A549 (cell line): Measurements from ENCODE around the gene SLC9A9. TPM values are rescaled to one million over a fixed set of nuclear protein-coding genes. Genes with fewer than 3 reads are reported as not detected.
"Not testable (repeated sequence)": the region's sequence is repeated elsewhere in the genome, so short reads cannot be mapped to it uniquely, and the experiment has no call there.

Experiments used
- ATAC-seq, 2 experiments: fragments of 200-7000 bp in 1 of 2; fragments of >200 bp in 1 of 2; cut with Nextera tagmentation in 1 of 2; cut with Tn5 transposase in 1 of 2; 3 replicates each; pipeline versions ENCODE4 v1.8.0 to v1.9.1; 2018 to 2020; ENCODE audit warnings: mild to moderate bottlenecking in 1 of 2, moderate library complexity in 1 of 2
- CTCF ChIA-PET: fragments of 300-600 bp; sonication (Branson Sonifier 250); formaldehyde crosslinking; extraction: SDS; loops from one replicate; lab custom pipeline; 2021; ENCODE audit warnings: antibody characterized with exemption, inconsistent platforms; lab: Yijun Ruan, JAX
- POLR2A ChIA-PET: fragments of 350-600 bp; formaldehyde crosslinking; extraction: SDS; loops from one replicate; lab custom pipeline; 2021; ENCODE audit warnings: antibody characterized with exemption, inconsistent platforms; lab: Yijun Ruan, JAX
- DNase-seq, 2 experiments: peaks; one replicate each; pipeline versions ENCODE4 v3.0.0 to v3.0.0-alpha.2; 2011 to 2016; ENCODE audit warnings: low read depth in 1 of 2, low spot score in 1 of 2
- FAIRE-seq: peaks from 2 replicates; lab custom pipeline; 2011; peaks lifted over from hg19 to GRCh38; lab: Jason Lieb, UNC
- H3K27ac ChIP-seq, 2 experiments: fragments of >200 bp; sonication (Bioruptor Twin); formaldehyde crosslinking; 3 replicates each; pipeline ENCODE4 v1.5.1; 2016 to 2017
- H3K4me1 ChIP-seq: fragments of >200 bp; sonication (Bioruptor Twin); formaldehyde crosslinking; 3 replicates; pipeline ENCODE4 v1.6.1; 2016
- H3K4me2 ChIP-seq: fragments of >200 bp; sonication (Bioruptor Twin); formaldehyde crosslinking; 3 replicates; pipeline ENCODE4 v1.6.1; 2016
- H3K4me3 ChIP-seq: fragments of >200 bp; sonication (Bioruptor Twin); formaldehyde crosslinking; 3 replicates; pipeline ENCODE4 v1.5.1; 2016
- H3K9me3 ChIP-seq: fragments of >200 bp; sonication (Bioruptor Twin); formaldehyde crosslinking; 3 replicates; pipeline ENCODE4 v1.6.1; 2016
- BCL3 ChIP-seq: fragments of >200 bp; sonication (Bioruptor Twin); formaldehyde crosslinking; IDR thresholded peaks from 3 replicates; pipeline ENCODE4 v1.6.1; 2016
- CBX2 ChIP-seq: fragments of 200-600 bp; sonication (generic); IDR thresholded peaks from 2 replicates; pipeline ENCODE4 v1.6.1; 2016; ENCODE audit warnings: low read depth, mild to moderate bottlenecking, borderline replicate concordance
- CHD4 ChIP-seq: fragments of 200-600 bp; sonication (generic); IDR thresholded peaks from 2 replicates; pipeline ENCODE4 v1.6.1; 2016; ENCODE audit warnings: antibody characterized with exemption, mild to moderate bottlenecking, borderline replicate concordance
- E2F6 ChIP-seq: IDR thresholded peaks from 2 replicates; pipeline ENCODE4 v1.6.1; 2012; ENCODE audit warnings: low read depth, borderline replicate concordance
- EHF ChIP-seq: fragments of 250-450 bp; sonication (Bioruptor Pico); IDR thresholded peaks from 2 replicates; pipeline ENCODE4 v1.5.0; 2020; ENCODE audit warnings: mild to moderate bottlenecking
- EHMT2 ChIP-seq: fragments of 200-600 bp; sonication (generic); IDR thresholded peaks from 2 replicates; pipeline ENCODE4 v1.6.1; 2016; ENCODE audit warnings: antibody characterized with exemption, low read depth, mild to moderate bottlenecking, moderate library complexity
- FOSB ChIP-seq: fragments of 250-450 bp; sonication (Bioruptor Pico); IDR thresholded peaks from 2 replicates; pipeline ENCODE4 v1.5.0; 2020; ENCODE audit warnings: mild to moderate bottlenecking, moderate library complexity
- FOSL2 ChIP-seq, 2 experiments: fragments of 450-650 bp in 1 of 2; fragments of >200 bp in 1 of 2; sonication (Bioruptor Twin) in 1 of 2; formaldehyde crosslinking; IDR thresholded peaks; 2 replicates each; pipeline versions ENCODE4 v1.5.0 to v1.6.1; 2016 to 2020; ENCODE audit warnings: mild to moderate bottlenecking in 1 of 2, moderate library complexity in 1 of 2
- GATA3 ChIP-seq: IDR thresholded peaks from 2 replicates; pipeline ENCODE4 v1.6.1; 2012; ENCODE audit warnings: borderline replicate concordance
- HDAC2 ChIP-seq: fragments of 200-600 bp; sonication (generic); IDR thresholded peaks from 2 replicates; pipeline ENCODE4 v1.6.1; 2016
- HEYL ChIP-seq: fragments of 250-450 bp; sonication (Bioruptor Pico); IDR thresholded peaks from 2 replicates; pipeline ENCODE4 v1.8.0; 2021; ENCODE audit warnings: mild to moderate bottlenecking, moderate library complexity
- HOXA7 ChIP-seq: fragments of 250-450 bp; sonication (Bioruptor Pico); IDR thresholded peaks from 2 replicates; pipeline ENCODE4 v1.5.0; 2020; ENCODE audit warnings: mild to moderate bottlenecking, moderate library complexity
- HOXB5 ChIP-seq: fragments of 250-450 bp; sonication (Bioruptor Pico); IDR thresholded peaks from 2 replicates; pipeline ENCODE4 v1.5.0; 2020; ENCODE audit warnings: mild to moderate bottlenecking, moderate library complexity
- JUNB ChIP-seq: fragments of >200 bp; sonication (Bioruptor Twin); formaldehyde crosslinking; IDR thresholded peaks from 2 replicates; pipeline ENCODE4 v1.6.1; 2016
- KDM1A ChIP-seq: fragments of 200-600 bp; sonication (generic); IDR thresholded peaks from 2 replicates; pipeline ENCODE4 v1.6.1; 2016; ENCODE audit warnings: low read depth, mild to moderate bottlenecking
- MAZ ChIP-seq: fragments of 150-350 bp; IDR thresholded peaks from 2 replicates; pipeline ENCODE4 v1.6.1; 2014; ENCODE audit warnings: antibody characterized with exemption, low read depth, low read length, borderline replicate concordance
- MYC ChIP-seq: IDR thresholded peaks from 2 replicates; pipeline ENCODE4 v1.6.1; 2012; ENCODE audit warnings: mild to moderate bottlenecking, inconsistent platforms, low read length, improper control_type of control experiment, borderline replicate concordance
- NFE2L2 ChIP-seq: fragments of 150-350 bp; conservative IDR thresholded peaks from 2 replicates; pipeline ENCODE4 v1.6.1; 2014; ENCODE audit warnings: low read length
- NR3C1 ChIP-seq: fragments of >200 bp; sonication (Bioruptor Twin); formaldehyde crosslinking; IDR thresholded peaks from 3 replicates; pipeline ENCODE4 v1.6.1; 2017
- PBX3 ChIP-seq: IDR thresholded peaks from 2 replicates; pipeline ENCODE4 v1.6.1; 2012
- RARB ChIP-seq: fragments of 250-450 bp; sonication (Bioruptor Pico); IDR thresholded peaks from 2 replicates; pipeline ENCODE4 v1.8.0; 2021; ENCODE audit warnings: mild to moderate bottlenecking, moderate library complexity
- REST ChIP-seq: fragments of 200-600 bp; sonication (generic); IDR thresholded peaks from 2 replicates; pipeline ENCODE4 v1.6.1; 2016; ENCODE audit warnings: antibody characterized with exemption, mild to moderate bottlenecking, moderate library complexity
- SREBF2 ChIP-seq: fragments of 450-650 bp; IDR thresholded peaks from 2 replicates; pipeline ENCODE4 v1.6.1; 2014; ENCODE audit warnings: mild to moderate bottlenecking, moderate library complexity
- TFCP2L1 ChIP-seq: fragments of 250-450 bp; sonication (Bioruptor Pico); IDR thresholded peaks from 2 replicates; pipeline ENCODE4 v1.5.0; 2021; ENCODE audit warnings: mild to moderate bottlenecking
- ZC3H11A ChIP-seq: fragments of 450-650 bp; IDR thresholded peaks from 2 replicates; pipeline ENCODE4 v1.6.1; 2014; ENCODE audit warnings: antibody characterized with exemption, mild to moderate bottlenecking
- ZFP36 ChIP-seq: fragments of 450-650 bp; IDR thresholded peaks from 2 replicates; pipeline ENCODE4 v1.6.1; 2014; ENCODE audit warnings: borderline replicate concordance; ENCODE audit not compliant: partially characterized antibody
- WGBS: methylation state at CpG from one replicate; pipeline ENCODE4 v1.1.6; 2017; ENCODE audit errors: missing lambda C conversion rate; 5-methylcytosine and 5-hydroxymethylcytosine counted together
- polyA plus RNA-seq, 4 experiments: library from polyadenylated mRNA; depleted of rRNA in 3 of 4; stranded (reverse); fragments of >200 nt; fragmentation: RNase III in 1 of 4; extraction: RNeasy Plus Mini Kit Qiagen cat#74134 plus additional on column Dnase treatment in 1 of 4; gene quantifications; 2 replicates in 3 of 4; 3 replicates in 1 of 4; pipeline ENCODE4 v1.2.3, GENCODE V29; 2011 to 2017

Gene SLC9A9
- polyA plus RNA-seq, 2 of the 4 experiments (the other 2 are of a cell fraction): 0.10 to 0.32 TPM

GRCh38 chr3:143286392-143287010 is 561.8 kb downstream of the SLC9A9 start (continued):
- no peak for TF ChIP-seq E2F6
- no peak for TF ChIP-seq REST
- no peak for TF ChIP-seq TFCP2L1 (CRISPR knock-in tag)
- no peak for TF ChIP-seq RARB (CRISPR knock-in tag)

GRCh38 chr3:143283432-143284128 is 564.7 kb downstream of the SLC9A9 start:
- ChIA-PET CTCF (interaction anchor here (0.7 kb wide), 2 partner anchors 37 to 258 kb away, joined by 3 read pairs; no protein-coding TSS in a partner anchor), POLR2A (interaction anchor here (0.6 kb wide), 1 partner anchor 72 kb away, joined by 3 read pairs; no protein-coding TSS in a partner anchor)
- Histone ChIP-seq H3K4me1 (no peaks in the 10 kb centered on the region), H3K27ac (no peak overlapping the region), H3K4me3 (no peak overlapping the region), H3K9me3 (no peaks in the 10 kb centered on the region), H3K4me2 (no peak overlapping the region)
- FAIRE-seq (no peak), DNase-seq (no peak), ATAC-seq (no peak)
- 8% methylated on average over 4 of the region's 4 CpGs for WGBS
- TF ChIP-seq SREBF2 (no peak), NFE2L2 (no peak), MAZ (no peak), RARB (CRISPR knock-in tag) (no peak), FOSL2 (IDR thresholded peaks at IDR 0.05) (no peak), FOSL2 (CRISPR knock-in tag; IDR thresholded peaks at IDR 0.05) (no peak), CBX2 (no peak), JUNB (no peak), HOXA7 (CRISPR knock-in tag) (no peak), FOSB (CRISPR knock-in tag) (no peak), ZFP36 (no peak), ZC3H11A (no peak), GATA3 (no peak), HDAC2 (no peak), HOXB5 (CRISPR knock-in tag) (no peak), HEYL (no peak), NR3C1 (no peak), EHMT2 (no peak), KDM1A (no peak)

- no peak for ATAC-seq
- 65% methylated on average over 2 of the region's 2 CpGs for WGBS
- no peaks in the 10 kb centered on the region for H3K4me1 ChIP-seq
- H3K4me3 ChIP-seq: no peak overlapping the region
- no peak overlapping the region for H3K27ac ChIP-seq
- no peak for TF ChIP-seq MYC
- TF ChIP-seq CHD4: no peak
- TF ChIP-seq PBX3: no peak
- no peak for TF ChIP-seq EHF (CRISPR knock-in tag)
- no peak for TF ChIP-seq BCL3
- no peak for TF ChIP-seq NFE2L2
- TF ChIP-seq GATA3: no peak
- TF ChIP-seq, all 56 proteins: peak for 0
- no peak overlapping the region for H3K4me2 ChIP-seq
- CTCF ChIA-PET: interaction anchor here (1.0 kb wide), 1 partner anchor 11 kb away, joined by 4 read pairs; no protein-coding TSS in a partner anchor
- POLR2A ChIA-PET: no interaction called here
- H3K9me3 ChIP-seq: no peaks in the 10 kb centered on the region
- FAIRE-seq (no peak), DNase-seq (no peak)
Observed at GRCh38 chr3:143280984-143281383, 567.3 kb downstream of the SLC9A9 start.

GRCh38 chr3:143279567-143279966 is 568.7 kb downstream of the SLC9A9 start:
- CTCF ChIA-PET: interaction anchor here (0.9 kb wide), 1 partner anchor 57 kb away, joined by 3 read pairs; no protein-coding TSS in a partner anchor
- H3K4me1 ChIP-seq: not testable (repeated sequence)

More at GRCh38 chr3:143279567-143279966, 568.7 kb downstream of the SLC9A9 start:
- H3K9me3 ChIP-seq, H3K4me2 ChIP-seq, POLR2A ChIA-PET, H3K27ac ChIP-seq, ATAC-seq, DNase-seq, FAIRE-seq, H3K4me3 ChIP-seq: not testable (repeated sequence)
- WGBS: 24% methylated on average over 5 of the region's 5 CpGs
